T-helper 1 cell treated with Interleukin-12 subunit alpha and Interleukin-12 subunit beta and Interleukin-4 antibody, amounts not matched to agents 30 μg/mL and 1 μg/mL, for 36 hours (primary cell): ENCODE results near the gene PRKCB.
A peak's percentile ranks its signal among the peaks of the same experiment; 100 is the strongest.

Source experiments
- H3K27ac Mint-ChIP-seq: one replicate; pipeline ENCODE4 v1.8.0; 2021; ENCODE audit warnings: mild to moderate bottlenecking, mixed read lengths
- H3K27me3 Mint-ChIP-seq: one replicate; pipeline ENCODE4 v1.8.0; 2021; ENCODE audit warnings: low read depth, mixed read lengths
- H3K36me3 Mint-ChIP-seq: one replicate; pipeline ENCODE4 v1.8.0; 2021; ENCODE audit warnings: low read depth, mixed read lengths
- H3K4me1 Mint-ChIP-seq: one replicate; pipeline ENCODE4 v1.8.0; 2021; ENCODE audit warnings: low read depth, mixed read lengths
- H3K4me3 Mint-ChIP-seq: one replicate; pipeline ENCODE4 v1.8.0; 2021; ENCODE audit warnings: mild to moderate bottlenecking, moderate library complexity, mixed read lengths
- H3K9me3 Mint-ChIP-seq: one replicate; pipeline ENCODE4 v1.8.0; 2021; ENCODE audit warnings: mixed read lengths

PRKCB gene

DNA sequence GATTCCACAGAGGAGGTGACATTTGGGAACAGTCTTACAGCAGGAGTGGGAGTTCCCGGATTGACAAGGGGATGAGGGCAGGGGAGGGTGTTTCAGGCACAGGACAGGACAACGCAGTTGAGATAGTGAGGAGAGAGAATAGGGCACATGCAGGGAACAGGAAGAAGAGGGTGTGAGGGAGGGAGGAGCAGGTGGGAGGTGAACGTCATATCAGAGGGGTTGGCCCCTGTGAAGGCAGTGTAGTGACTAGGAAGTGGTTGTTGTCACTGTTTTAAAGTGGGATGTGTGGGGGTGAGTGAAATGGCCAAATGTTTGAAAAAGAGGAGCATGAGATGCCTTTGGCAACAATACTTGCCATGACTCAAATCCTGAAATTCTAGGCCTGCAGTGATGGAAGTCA, 12.2 kb downstream of the PRKCB start:
- Mint-ChIP-seq H3K27ac (peak overlapping the region; percentile 67), H3K9me3 (no peaks in the 10 kb centered on the region), H3K4me1 (peaks cover 62% of the 10 kb centered on the region), H3K4me3 (peak overlapping the region; percentile 40), H3K27me3 (no peaks in the 10 kb centered on the region), H3K36me3 (peaks cover 43% of the 10 kb centered on the region)

DNA sequence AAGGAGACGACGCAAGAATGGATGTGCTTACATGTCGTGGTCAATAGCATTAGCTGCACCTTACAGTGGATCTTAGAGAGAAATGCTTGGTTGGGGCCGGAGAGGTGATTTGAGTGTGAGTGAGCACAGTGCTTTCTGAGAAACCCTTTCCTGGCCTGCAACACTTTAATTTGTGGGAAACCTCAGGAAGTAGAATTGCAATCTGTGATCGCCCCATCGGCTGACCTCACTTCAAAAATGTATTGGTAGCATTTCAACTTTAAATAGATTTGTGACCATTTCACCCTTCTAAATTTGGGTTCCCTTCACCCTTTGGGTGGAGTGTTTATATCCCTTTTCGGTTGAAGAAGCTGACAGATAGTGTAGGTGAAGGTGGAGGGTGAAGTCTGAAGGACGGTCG, 13.2 kb downstream of the PRKCB start:
- H3K4me1 Mint-ChIP-seq = peaks cover 65% of the 10 kb centered on the region
- H3K27me3 Mint-ChIP-seq = no peaks in the 10 kb centered on the region
- peak overlapping the region; percentile 67 for H3K27ac Mint-ChIP-seq
- peak overlapping the region; percentile 6 for H3K4me3 Mint-ChIP-seq
- peaks cover 3% of the 10 kb centered on the region for H3K9me3 Mint-ChIP-seq
- peaks cover 48% of the 10 kb centered on the region for H3K36me3 Mint-ChIP-seq

- no peak overlapping the region for H3K27ac Mint-ChIP-seq
- peaks cover 52% of the 10 kb centered on the region for H3K4me1 Mint-ChIP-seq
- H3K9me3 Mint-ChIP-seq = peaks cover 3% of the 10 kb centered on the region
- H3K27me3 Mint-ChIP-seq = no peaks in the 10 kb centered on the region
- H3K4me3 Mint-ChIP-seq = no peak overlapping the region
- peaks cover 33% of the 10 kb centered on the region for H3K36me3 Mint-ChIP-seq
These were observed 17.2 kb downstream of the PRKCB start for GRCh38 chr16:23852794-23853562.

DNA sequence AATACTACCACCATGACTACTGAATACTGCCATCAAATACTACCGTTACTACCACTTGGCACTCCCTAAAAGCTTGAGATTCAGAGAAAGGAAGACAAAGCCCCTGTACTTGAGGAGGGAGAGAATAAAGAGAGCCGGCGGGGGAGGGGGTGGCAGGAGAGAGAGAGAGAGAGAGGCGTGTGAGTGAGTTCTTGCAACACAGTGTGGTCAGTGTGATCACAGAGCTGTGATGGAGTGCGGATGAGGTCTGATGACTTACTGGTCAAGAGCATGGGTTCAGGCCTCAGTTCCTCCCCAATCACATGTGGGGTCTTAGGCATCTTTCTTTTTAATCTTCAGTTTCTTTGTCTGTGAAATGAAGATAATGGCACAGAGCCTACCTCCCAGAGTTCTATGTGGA, 19.2 kb downstream of the PRKCB start:
- H3K4me1 Mint-ChIP-seq = peaks cover 52% of the 10 kb centered on the region
- no peak overlapping the region for H3K4me3 Mint-ChIP-seq
- peaks cover 3% of the 10 kb centered on the region for H3K9me3 Mint-ChIP-seq
- no peak overlapping the region for H3K27ac Mint-ChIP-seq
- no peaks in the 10 kb centered on the region for H3K27me3 Mint-ChIP-seq
- peaks cover 28% of the 10 kb centered on the region for H3K36me3 Mint-ChIP-seq

DNA sequence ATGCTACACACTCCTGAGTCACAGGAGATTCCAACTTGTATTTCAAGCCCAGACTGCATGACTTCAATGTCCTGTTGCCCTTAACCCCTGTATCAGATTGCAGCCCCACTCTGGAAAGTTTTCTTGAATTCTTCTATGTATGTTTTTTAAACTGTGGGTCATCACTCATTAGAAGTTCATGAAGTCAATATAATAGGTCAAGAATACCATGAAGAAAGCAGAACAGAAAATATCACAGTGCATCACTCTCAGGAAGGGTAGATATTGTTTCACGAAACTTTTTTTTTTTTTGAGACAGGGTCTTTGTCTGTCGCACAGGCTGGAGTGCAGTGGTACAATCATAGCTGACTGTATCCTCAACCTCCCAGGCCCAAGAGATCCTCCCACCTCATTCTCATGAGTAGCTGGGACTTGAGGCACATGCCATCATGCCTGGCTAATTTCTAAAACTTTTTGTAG, 20.5 kb downstream of the PRKCB start:
- H3K9me3 Mint-ChIP-seq = peaks cover 3% of the 10 kb centered on the region
- no peaks in the 10 kb centered on the region for H3K27me3 Mint-ChIP-seq
- peaks cover 21% of the 10 kb centered on the region for H3K36me3 Mint-ChIP-seq
- no peak overlapping the region for H3K27ac Mint-ChIP-seq
- no peak overlapping the region for H3K4me3 Mint-ChIP-seq
- H3K4me1 Mint-ChIP-seq = peaks cover 47% of the 10 kb centered on the region

DNA sequence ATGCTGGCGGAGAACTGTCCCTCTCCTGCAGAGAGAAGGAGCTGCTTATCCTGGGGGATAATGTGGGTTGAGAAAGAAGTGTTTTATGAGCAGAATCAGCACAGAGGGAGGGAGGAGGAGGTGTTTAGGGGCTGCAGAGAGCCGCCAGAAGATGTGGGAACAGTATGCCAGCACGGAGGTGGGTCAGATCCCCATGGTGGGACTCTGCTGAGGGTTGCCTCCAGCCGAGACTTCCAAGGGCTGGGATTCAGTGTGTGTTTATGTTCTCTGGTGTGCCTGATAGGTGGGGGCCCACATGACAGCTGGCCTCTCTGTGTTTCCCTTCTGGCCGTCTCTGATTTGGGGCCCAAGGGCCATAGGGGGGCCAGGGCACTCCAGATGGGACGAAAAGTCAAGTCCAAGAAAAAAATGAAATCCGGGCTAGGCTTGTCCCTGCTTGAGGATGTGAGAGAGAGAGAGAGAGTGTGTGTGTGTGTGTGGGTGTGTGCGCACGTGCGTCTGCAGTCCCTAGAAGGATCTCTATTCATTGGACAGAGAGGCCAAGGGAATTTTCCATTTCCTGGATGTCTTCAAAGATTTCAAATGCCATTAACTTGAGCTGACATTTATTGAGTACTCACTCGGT, 21.6 kb downstream of the PRKCB start:
- peaks cover 46% of the 10 kb centered on the region for H3K4me1 Mint-ChIP-seq
- no peak overlapping the region for H3K27ac Mint-ChIP-seq
- H3K36me3 Mint-ChIP-seq = peaks cover 14% of the 10 kb centered on the region
- H3K27me3 Mint-ChIP-seq = no peaks in the 10 kb centered on the region
- peaks cover 3% of the 10 kb centered on the region for H3K9me3 Mint-ChIP-seq
- H3K4me3 Mint-ChIP-seq = no peak overlapping the region

DNA sequence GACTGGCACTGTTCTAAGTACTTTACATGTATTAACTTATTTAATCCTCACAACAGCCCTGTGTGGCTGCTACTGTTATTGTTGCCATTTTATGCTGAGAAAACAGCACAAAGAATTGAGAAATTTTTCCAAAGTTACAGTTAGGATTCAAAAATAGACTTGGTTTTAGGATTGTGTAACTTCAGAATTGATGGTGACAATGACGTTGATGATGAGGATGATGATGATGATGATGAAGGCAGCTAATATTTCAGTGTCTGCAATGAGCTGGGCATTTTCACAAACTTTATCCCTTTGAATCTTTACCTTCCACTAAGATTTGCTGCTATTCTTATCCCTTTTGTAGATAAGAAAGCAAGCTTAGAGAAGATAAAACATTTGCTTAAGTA, 22.1 kb downstream of the PRKCB start:
- H3K36me3 Mint-ChIP-seq = peaks cover 11% of the 10 kb centered on the region
- H3K4me3 Mint-ChIP-seq = no peak overlapping the region
- H3K27me3 Mint-ChIP-seq = no peaks in the 10 kb centered on the region
- peaks cover 43% of the 10 kb centered on the region for H3K4me1 Mint-ChIP-seq
- H3K9me3 Mint-ChIP-seq = peaks cover 3% of the 10 kb centered on the region
- peak overlapping the region; percentile 18 for H3K27ac Mint-ChIP-seq

- no peak overlapping the region for H3K4me3 Mint-ChIP-seq
- H3K36me3 Mint-ChIP-seq = peaks cover 4% of the 10 kb centered on the region
- peaks cover 2% of the 10 kb centered on the region for H3K9me3 Mint-ChIP-seq
- no peaks in the 10 kb centered on the region for H3K27me3 Mint-ChIP-seq
- peaks cover 42% of the 10 kb centered on the region for H3K4me1 Mint-ChIP-seq
- H3K27ac Mint-ChIP-seq = no peak overlapping the region
These were observed 22.8 kb downstream of the PRKCB start for GRCh38 chr16:23858542-23858941.

DNA sequence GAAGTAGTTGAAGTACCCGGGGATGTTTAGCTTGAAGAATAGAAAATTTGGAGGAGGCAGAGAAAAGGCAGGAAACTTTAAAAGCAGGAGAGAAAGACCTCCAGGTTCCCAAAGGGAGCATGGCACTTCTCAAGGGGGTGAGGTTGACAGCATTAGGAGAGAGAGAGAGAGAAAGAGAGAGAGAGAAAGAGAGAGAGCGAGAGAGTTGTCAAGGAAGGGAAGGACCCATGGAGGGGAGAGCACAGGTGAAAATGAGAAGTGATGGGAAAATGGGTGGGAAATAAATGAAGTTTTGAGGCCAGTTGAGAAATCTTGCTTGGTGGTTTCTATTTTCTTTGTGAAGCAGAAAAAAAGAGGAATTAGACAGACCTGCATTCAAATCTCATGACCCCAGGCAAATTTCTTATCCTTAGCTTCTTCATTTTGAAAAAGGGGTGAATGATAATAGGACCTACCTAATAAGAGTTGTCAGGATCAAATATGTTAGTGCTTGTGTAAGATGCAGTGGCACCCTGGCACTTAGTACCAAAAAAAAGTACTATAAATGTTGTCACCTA, 24.0 kb downstream of the PRKCB start:
- Mint-ChIP-seq H3K9me3 (no peaks in the 10 kb centered on the region), H3K27ac (peak overlapping the region; percentile 4), H3K27me3 (no peaks in the 10 kb centered on the region), H3K4me3 (no peak overlapping the region), H3K4me1 (peaks cover 46% of the 10 kb centered on the region), H3K36me3 (peaks cover 1% of the 10 kb centered on the region)

GRCh38 chr16:23861874-23862273, 26.1 kb downstream of the PRKCB start:
- H3K36me3 Mint-ChIP-seq = no peaks in the 10 kb centered on the region
- H3K27ac Mint-ChIP-seq = no peak overlapping the region
- no peak overlapping the region for H3K4me3 Mint-ChIP-seq
- peaks cover 61% of the 10 kb centered on the region for H3K4me1 Mint-ChIP-seq
- H3K9me3 Mint-ChIP-seq = no peaks in the 10 kb centered on the region
- H3K27me3 Mint-ChIP-seq = no peaks in the 10 kb centered on the region

- H3K9me3 Mint-ChIP-seq = no peaks in the 10 kb centered on the region
- no peak overlapping the region for H3K4me3 Mint-ChIP-seq
- no peak overlapping the region for H3K27ac Mint-ChIP-seq
- H3K27me3 Mint-ChIP-seq = no peaks in the 10 kb centered on the region
- no peaks in the 10 kb centered on the region for H3K36me3 Mint-ChIP-seq
- H3K4me1 Mint-ChIP-seq = peaks cover 61% of the 10 kb centered on the region
These were observed 26.8 kb downstream of the PRKCB start for GRCh38 chr16:23862556-23862955.

DNA sequence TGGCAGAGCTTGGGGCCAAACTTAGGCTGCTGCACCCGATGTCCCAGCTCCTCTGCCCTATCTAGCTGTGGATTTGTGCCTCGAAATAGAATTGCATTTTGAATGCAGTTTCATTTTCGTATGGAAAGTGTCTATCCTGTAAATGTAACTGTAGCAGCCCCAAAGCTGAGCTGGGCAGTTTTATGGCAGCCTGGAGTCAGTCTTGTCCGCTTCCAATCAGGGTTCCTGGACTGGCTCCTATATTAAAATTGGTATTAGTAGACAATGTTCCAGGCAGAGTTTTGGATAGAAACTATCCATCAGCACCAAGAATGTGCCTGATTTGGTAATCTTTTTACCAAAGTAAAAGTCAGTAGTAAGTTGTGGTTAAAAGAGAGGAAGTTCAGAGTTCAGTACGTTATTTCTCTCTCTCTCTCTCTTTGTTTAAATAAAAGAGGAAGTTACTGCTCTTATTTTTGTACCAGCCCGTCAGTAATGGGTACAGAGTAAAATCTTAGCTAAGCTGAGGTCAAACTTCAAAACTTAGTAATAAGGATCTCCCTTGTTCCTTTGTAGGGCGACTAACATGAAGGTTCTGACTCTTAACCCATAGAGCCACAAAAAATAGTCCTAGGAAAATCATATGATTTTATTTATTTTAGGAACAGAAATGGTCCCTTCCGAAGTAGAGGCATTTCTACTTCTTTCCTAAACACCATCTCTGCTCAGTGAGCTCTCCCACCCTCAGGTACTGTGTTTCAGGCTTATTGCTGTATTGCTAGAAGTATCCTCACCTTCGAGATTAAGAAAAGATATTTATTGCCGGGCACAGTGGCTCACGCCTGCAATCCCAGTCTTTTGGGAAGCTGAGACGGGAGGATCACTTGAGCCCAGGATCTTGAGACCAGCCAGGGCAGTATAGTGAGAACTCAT, 28.0 kb downstream of the PRKCB start:
- Mint-ChIP-seq H3K27ac (peak overlapping the region; percentile 94), H3K4me1 (peaks cover 64% of the 10 kb centered on the region), H3K36me3 (no peaks in the 10 kb centered on the region), H3K9me3 (no peaks in the 10 kb centered on the region), H3K27me3 (no peaks in the 10 kb centered on the region), H3K4me3 (peak overlapping the region; percentile 83)

DNA sequence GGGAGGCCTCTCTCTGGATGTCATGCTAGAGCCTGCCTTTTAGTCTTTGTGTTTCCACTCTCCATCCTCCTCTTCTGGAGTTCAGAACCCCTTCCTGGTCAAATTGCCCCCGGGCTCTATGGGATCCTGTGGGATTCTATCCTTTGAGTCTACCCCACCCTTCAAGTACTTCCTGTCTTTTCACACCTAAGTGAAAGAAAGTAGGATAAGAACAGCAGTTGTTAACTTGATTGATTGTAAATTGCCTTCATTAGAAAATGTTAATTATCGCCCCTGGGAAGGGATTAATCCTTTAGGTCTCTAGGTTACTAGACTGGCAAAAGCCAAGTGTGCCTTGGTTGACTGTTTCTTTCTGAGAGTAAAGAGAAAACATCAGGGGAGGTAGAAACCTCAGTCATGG, 30.1 kb downstream of the PRKCB start:
- H3K4me3 Mint-ChIP-seq = no peak overlapping the region
- H3K27ac Mint-ChIP-seq = no peak overlapping the region
- H3K36me3 Mint-ChIP-seq = peaks cover 2% of the 10 kb centered on the region
- no peaks in the 10 kb centered on the region for H3K27me3 Mint-ChIP-seq
- peaks cover 61% of the 10 kb centered on the region for H3K4me1 Mint-ChIP-seq
- H3K9me3 Mint-ChIP-seq = no peaks in the 10 kb centered on the region

GRCh38 chr16:23866621-23867020, 30.8 kb downstream of the PRKCB start:
- Mint-ChIP-seq H3K9me3 (no peaks in the 10 kb centered on the region), H3K27ac (no peak overlapping the region)

More at GRCh38 chr16:23866621-23867020, 30.8 kb downstream of the PRKCB start:
- no peak overlapping the region for H3K4me3 Mint-ChIP-seq
- H3K36me3 Mint-ChIP-seq = peaks cover 5% of the 10 kb centered on the region
- H3K27me3 Mint-ChIP-seq = no peaks in the 10 kb centered on the region
- peaks cover 64% of the 10 kb centered on the region for H3K4me1 Mint-ChIP-seq
